NAMALWA (cell line): ENCODE data around the gene NCAM2.
A peak's percentile ranks its signal among the peaks of the same experiment; 100 is the strongest.

Experiments
- DNase-seq: peaks from one replicate; pipeline ENCODE4 v3.0.0-alpha.2; 2015; ENCODE audit warnings: low spot score

The NCAM2 gene

DNA sequence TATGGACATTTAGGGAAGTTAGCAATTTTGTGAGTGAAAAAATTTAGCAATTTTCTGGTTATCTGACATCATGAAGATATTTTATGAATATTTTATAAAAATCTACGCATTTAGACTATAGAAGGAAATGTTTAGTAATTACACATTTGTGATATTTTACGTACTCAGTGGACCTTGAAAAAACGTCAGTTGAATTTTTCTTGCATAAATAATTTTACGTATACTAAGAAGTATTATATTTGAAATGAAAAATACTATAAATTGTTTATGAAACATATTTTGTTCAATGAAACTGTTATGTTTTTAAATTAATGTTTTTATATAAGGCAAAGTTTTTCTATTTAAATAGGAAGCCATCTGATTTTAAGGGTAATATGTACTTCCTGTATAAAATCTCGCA is 462.8 kb downstream of the NCAM2 start:
- DNase-seq, result no peak

DNA sequence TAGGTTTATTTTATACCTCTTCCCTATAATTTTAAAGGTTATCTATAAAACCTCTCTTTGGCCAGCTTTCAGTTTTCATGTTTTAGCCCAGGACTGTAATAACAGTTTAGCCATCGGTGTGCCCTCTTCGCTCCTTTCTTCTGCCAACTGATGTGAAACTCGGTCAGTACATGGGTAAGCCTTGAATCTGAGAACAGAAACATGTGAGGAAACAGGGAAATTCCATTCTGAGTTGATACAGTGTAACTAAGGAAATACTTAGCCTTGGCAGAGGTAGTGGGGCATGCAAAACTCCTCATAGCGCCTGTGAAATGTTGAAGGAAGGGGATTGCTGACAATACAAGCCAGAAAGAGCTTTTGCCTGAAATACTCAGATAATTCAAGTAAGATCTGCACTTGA is 465.2 kb downstream of the NCAM2 start:
- no peak for DNase-seq

DNA sequence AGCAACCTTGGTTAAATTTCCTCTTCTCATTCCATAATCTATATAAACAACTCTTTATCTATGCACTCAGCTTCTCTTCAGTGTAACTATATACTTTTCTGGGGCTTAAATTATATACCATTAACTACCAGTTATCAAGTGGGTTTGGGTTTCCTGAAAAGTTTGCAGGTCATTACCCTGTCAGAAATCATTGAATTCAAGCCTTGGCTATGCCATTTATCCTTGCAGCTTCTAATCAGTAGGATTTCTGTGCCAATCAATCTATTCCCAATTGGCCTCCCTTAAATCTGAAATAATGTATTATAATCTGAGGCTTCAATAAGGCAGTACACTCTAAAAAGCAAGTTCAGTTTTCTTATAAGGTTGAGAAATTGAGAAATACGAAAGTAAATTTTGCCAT is 466.5 kb downstream of the NCAM2 start:
- DNase-seq, result no peak

DNA sequence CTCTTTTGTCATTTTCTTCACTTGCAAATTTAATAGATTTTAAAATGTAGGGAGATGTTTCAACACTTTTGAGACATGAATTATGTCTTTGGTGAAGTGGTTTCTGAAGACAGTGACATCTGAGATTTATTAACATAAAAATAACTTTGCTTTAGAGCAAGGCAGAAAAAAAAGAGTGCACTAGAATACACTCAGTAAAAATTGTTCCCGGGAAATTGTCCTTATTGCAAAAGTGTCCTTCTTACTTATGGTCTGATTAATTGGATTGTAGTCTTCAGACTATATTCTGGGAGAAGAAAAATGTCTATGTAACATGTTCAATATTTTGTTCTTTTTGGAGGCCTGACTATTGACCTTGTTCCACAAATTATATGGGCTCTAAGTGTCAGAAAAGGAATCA is 468.5 kb downstream of the NCAM2 start:
- DNase-seq, result no peak

DNA sequence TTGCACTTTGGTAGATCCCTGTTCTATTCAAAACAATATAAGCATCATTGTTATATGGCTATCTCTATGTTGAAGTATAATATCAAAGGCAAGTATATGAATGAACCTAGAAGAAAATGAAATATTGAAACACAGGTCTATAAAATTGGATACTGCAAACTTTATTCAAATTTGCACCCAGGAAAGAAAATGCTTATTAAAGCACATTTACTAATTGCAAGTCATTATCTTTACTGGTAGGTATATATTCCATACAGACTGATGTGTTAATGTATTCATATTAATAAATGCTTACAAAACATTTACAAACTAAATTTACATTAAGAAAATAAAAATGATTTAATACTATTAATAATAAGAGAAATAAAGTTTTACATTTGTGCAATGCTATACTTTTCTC is 469.8 kb downstream of the NCAM2 start:
- DNase-seq, result no peak

DNA sequence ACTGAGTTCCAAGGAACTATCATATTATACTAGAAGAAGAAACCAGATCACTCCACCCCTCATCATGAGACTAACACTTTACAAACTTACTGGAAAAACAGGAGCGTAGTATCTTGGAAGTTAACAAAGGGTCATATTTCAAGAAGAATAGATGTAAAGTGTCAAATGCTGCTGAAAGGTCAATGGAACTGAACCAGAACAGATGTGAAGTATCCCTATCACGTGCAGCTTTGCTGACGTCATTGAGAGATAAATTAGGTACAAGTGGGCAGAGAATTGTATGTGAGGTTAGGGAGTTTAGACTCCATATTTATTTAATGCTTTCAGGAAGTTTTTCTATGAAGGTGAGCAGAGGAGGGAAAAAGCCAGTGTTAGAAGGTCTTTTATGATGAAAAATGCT is 483.0 kb downstream of the NCAM2 start:
- no peak for DNase-seq

DNA sequence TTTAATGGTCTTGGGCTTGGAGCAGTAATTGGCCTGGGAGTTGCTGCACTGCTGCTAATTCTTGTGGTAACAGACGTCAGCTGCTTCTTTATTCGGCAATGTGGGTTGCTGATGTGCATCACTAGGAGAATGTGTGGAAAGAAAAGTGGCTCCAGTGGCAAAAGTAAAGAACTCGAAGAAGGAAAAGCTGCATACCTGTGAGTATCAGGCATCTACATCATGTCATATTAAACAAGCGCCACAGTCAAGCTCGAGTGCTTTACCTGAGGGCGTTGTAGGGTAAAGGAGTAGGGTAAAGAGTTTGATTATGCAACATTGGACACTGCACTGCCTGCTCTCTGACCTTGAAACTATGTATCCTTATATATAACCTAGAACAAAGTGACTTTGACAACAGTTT is 510.6 kb downstream of the NCAM2 start:
- DNase-seq, result no peak

DNA sequence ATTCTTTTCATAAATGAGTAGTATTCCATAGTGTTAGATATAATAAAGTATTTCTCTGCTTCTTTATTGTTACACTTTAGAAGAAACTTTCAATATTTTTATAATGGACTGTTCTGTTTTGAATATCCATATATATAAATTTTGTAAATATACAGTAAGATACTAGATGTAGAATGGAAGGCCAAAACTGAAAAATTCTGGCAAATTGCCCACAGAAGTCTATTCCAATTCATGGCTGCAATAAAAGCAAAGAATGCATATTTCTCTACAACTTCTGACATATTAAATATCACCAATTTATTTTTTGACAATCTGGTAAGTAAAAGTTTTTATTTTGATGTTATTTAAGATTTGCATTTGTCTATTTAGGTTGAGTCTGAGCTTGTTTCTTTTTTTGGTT is 532.5 kb downstream of the NCAM2 start:
- no peak for DNase-seq

DNA sequence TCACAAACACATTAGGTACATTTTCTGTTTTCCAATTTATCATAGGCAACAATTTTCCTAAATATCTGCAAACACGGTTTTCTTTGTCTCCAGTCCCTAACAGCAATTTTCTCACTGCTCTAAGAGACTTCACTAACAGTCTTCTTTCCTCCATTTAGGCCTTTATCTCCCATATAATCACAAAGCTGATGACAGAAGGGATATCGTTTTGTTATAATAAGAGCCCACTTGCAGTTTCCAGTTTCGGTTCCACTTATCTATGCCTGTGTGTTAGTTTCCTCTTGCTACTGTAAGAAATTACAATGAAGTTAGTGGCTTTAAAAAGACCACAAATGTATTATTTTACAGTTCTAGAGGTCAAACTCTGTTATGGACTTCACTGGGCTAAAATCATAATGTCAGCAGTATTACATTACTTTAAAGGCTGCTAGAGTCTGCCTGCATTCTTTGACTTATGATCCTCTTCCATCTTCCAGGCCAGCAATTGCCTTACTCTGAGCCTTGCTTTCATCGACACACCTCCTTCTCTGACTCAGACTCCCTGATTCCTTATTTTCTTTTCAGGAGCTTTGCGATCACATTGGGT is 549.3 kb downstream of the NCAM2 start:
- peak; percentile 10 for DNase-seq

DNA sequence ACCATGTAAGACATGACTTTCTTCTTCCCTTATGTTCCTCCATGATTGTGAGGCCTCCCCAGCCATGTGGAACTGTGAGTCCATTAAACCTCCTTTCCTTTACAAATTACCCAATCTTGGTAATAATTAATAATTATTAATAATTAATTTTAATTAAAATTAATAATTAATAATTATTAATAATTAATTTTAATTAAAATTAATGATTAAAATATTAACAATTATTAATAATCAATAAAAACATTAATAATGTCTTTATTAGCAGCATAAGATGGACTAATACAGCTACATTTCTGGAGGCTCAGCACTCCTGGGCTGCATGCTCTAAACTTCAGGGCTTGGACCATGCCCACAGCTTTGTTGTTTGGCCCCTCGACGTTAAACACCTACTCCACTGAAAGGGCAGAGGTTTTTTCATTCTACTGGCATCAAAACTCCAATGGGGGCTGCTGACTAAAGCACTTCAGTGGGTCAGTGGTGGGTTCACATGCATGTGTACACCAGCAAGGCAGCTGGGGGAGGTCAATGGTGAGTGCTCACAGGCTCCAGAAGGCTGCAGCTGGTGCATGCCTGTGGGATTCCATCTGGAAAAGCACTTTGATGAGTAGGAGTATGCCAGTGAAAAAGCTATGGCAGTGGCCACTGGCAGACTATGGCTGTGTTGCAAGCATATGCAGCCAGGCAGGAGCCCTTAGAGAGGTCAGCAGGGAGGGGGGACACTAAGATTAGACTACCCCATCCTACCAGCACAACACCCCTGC is 561.3 kb downstream of the NCAM2 start:
- DNase-seq, result no peak
